H1 (cell line): ENCODE measurements around the gene CLPX.

ENCODE experiments used
- EZH2 ChIP-seq: fragments of 200-600 bp; sonication (generic); IDR thresholded peaks from 2 replicates; pipeline ENCODE4 v1.7.1; 2012; ENCODE audit warnings: low read depth, mild to moderate bottlenecking, moderate library complexity, low read length, inconsistent platforms; ENCODE audit not compliant: severe bottlenecking
- HDAC2 ChIP-seq, 2 experiments: fragments of 300-600 bp in 1 of 2; sonication (generic) in 1 of 2; IDR thresholded peaks; 2 replicates each; pipeline ENCODE4 v1.6.1; 2011 to 2012; ENCODE audit warnings: low read depth in 2 of 2, low read length in 2 of 2, mild to moderate bottlenecking in 2 of 2, moderate library complexity in 2 of 2, borderline replicate concordance in 1 of 2, inconsistent platforms in 1 of 2
- JUND ChIP-seq: IDR thresholded peaks from 2 replicates; pipeline ENCODE4 v1.6.1; 2011; ENCODE audit warnings: mild to moderate bottlenecking, improper control_type of control experiment, low read length
- POLR2A ChIP-seq, 2 experiments: IDR thresholded peaks; 1 replicate in 1 of 2; 2 replicates in 1 of 2; pipeline ENCODE4 v1.6.1; 2011; ENCODE audit warnings: low read depth in 2 of 2, low read length in 2 of 2, mild to moderate bottlenecking in 2 of 2; ENCODE audit errors: control extremely low read depth in 1 of 2
- POU5F1 ChIP-seq: IDR thresholded peaks from 2 replicates; pipeline ENCODE4 v1.6.1; 2011; ENCODE audit warnings: low read depth, mild to moderate bottlenecking, low read length, moderate library complexity
- RAD21 ChIP-seq, 2 experiments: IDR thresholded peaks in 1 of 2; conservative IDR thresholded peaks in 1 of 2; 2 replicates each; pipeline ENCODE4 v1.6.1; 2011; ENCODE audit warnings: low read depth in 2 of 2, low read length in 2 of 2, improper control_type of control experiment in 1 of 2, inconsistent platforms in 1 of 2, mild to moderate bottlenecking in 1 of 2, moderate library complexity in 1 of 2
- RFX5 ChIP-seq: IDR thresholded peaks from 2 replicates; pipeline ENCODE4 v1.6.1; 2011; ENCODE audit warnings: low read depth, low read length, improper control_type of control experiment, borderline replicate concordance
- TAF1 ChIP-seq: IDR thresholded peaks from 2 replicates; pipeline ENCODE4 v1.6.1; 2011; ENCODE audit warnings: mild to moderate bottlenecking, low read depth, low read length
- TF ChIP-seq, protein P1 (sequence below), 3 experiments: IDR thresholded peaks; 1 replicate in 2 of 3; 2 replicates in 1 of 3; pipeline versions ENCODE4 v1.5.1 to v1.6.1; 2011; ENCODE audit warnings: low read length in 3 of 3, mild to moderate bottlenecking in 3 of 3, inconsistent platforms in 2 of 3, low read depth in 1 of 3, moderate library complexity in 1 of 3; ENCODE audit not compliant: insufficient read depth in 1 of 3; ENCODE audit errors: control extremely low read depth in 1 of 3
- TF ChIP-seq, protein P2 (sequence below): fragments of 300-600 bp; sonication (generic); IDR thresholded peaks from 2 replicates; pipeline ENCODE4 v1.7.1; 2012; ENCODE audit warnings: low read length, moderate library complexity, mild to moderate bottlenecking, inconsistent platforms; ENCODE audit not compliant: insufficient replicate concordance

DNA sequence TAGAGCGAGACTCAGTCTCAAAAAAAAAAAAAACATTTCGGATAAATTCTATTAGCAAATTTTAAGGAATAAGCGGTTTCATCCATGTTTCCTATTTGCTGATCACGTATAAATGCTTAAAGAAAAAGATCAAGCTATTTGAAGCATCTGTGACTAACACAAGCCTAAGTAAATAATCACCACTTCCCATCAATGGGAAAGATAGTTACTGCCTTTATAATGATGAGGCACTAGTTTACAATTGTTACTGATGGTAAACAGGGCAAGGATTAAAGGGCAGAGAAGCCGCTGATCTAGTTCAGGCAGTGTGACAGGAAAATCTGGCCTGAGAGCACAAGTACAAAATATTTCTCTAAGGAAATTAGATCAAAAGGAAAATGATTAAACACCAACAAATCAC lies 13.7 kb downstream of the CLPX start:
- TF ChIP-seq EZH2 (no peak), RAD21 (IDR thresholded peaks at IDR 0.05 in 1 of 2, conservative IDR thresholded peaks at IDR 0.05 in 1 of 2; ENCODE audit: low read depth in 2 of 2, low read length in 2 of 2) (no peak), POLR2A (IDR thresholded peaks at IDR 0.05; ENCODE audit: control extremely low read depth in 1 of 2, low read depth in 2 of 2, low read length in 2 of 2) (no peak), POU5F1 (no peak), RFX5 (no peak), JUND (no peak), TAF1 (no peak), HDAC2 (IDR thresholded peaks at IDR 0.05; ENCODE audit: borderline replicate concordance in 1 of 2, low read depth in 2 of 2, low read length in 2 of 2) (no peak)
- TF ChIP-seq, protein P1, sequence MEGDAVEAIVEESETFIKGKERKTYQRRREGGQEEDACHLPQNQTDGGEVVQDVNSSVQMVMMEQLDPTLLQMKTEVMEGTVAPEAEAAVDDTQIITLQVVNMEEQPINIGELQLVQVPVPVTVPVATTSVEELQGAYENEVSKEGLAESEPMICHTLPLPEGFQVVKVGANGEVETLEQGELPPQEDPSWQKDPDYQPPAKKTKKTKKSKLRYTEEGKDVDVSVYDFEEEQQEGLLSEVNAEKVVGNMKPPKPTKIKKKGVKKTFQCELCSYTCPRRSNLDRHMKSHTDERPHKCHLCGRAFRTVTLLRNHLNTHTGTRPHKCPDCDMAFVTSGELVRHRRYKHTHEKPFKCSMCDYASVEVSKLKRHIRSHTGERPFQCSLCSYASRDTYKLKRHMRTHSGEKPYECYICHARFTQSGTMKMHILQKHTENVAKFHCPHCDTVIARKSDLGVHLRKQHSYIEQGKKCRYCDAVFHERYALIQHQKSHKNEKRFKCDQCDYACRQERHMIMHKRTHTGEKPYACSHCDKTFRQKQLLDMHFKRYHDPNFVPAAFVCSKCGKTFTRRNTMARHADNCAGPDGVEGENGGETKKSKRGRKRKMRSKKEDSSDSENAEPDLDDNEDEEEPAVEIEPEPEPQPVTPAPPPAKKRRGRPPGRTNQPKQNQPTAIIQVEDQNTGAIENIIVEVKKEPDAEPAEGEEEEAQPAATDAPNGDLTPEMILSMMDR (IDR thresholded peaks at IDR 0.05; ENCODE audit: control extremely low read depth in 1 of 3, insufficient read depth in 1 of 3, low read depth in 1 of 3, low read length in 3 of 3), result no peak
- TF ChIP-seq, protein P2, sequence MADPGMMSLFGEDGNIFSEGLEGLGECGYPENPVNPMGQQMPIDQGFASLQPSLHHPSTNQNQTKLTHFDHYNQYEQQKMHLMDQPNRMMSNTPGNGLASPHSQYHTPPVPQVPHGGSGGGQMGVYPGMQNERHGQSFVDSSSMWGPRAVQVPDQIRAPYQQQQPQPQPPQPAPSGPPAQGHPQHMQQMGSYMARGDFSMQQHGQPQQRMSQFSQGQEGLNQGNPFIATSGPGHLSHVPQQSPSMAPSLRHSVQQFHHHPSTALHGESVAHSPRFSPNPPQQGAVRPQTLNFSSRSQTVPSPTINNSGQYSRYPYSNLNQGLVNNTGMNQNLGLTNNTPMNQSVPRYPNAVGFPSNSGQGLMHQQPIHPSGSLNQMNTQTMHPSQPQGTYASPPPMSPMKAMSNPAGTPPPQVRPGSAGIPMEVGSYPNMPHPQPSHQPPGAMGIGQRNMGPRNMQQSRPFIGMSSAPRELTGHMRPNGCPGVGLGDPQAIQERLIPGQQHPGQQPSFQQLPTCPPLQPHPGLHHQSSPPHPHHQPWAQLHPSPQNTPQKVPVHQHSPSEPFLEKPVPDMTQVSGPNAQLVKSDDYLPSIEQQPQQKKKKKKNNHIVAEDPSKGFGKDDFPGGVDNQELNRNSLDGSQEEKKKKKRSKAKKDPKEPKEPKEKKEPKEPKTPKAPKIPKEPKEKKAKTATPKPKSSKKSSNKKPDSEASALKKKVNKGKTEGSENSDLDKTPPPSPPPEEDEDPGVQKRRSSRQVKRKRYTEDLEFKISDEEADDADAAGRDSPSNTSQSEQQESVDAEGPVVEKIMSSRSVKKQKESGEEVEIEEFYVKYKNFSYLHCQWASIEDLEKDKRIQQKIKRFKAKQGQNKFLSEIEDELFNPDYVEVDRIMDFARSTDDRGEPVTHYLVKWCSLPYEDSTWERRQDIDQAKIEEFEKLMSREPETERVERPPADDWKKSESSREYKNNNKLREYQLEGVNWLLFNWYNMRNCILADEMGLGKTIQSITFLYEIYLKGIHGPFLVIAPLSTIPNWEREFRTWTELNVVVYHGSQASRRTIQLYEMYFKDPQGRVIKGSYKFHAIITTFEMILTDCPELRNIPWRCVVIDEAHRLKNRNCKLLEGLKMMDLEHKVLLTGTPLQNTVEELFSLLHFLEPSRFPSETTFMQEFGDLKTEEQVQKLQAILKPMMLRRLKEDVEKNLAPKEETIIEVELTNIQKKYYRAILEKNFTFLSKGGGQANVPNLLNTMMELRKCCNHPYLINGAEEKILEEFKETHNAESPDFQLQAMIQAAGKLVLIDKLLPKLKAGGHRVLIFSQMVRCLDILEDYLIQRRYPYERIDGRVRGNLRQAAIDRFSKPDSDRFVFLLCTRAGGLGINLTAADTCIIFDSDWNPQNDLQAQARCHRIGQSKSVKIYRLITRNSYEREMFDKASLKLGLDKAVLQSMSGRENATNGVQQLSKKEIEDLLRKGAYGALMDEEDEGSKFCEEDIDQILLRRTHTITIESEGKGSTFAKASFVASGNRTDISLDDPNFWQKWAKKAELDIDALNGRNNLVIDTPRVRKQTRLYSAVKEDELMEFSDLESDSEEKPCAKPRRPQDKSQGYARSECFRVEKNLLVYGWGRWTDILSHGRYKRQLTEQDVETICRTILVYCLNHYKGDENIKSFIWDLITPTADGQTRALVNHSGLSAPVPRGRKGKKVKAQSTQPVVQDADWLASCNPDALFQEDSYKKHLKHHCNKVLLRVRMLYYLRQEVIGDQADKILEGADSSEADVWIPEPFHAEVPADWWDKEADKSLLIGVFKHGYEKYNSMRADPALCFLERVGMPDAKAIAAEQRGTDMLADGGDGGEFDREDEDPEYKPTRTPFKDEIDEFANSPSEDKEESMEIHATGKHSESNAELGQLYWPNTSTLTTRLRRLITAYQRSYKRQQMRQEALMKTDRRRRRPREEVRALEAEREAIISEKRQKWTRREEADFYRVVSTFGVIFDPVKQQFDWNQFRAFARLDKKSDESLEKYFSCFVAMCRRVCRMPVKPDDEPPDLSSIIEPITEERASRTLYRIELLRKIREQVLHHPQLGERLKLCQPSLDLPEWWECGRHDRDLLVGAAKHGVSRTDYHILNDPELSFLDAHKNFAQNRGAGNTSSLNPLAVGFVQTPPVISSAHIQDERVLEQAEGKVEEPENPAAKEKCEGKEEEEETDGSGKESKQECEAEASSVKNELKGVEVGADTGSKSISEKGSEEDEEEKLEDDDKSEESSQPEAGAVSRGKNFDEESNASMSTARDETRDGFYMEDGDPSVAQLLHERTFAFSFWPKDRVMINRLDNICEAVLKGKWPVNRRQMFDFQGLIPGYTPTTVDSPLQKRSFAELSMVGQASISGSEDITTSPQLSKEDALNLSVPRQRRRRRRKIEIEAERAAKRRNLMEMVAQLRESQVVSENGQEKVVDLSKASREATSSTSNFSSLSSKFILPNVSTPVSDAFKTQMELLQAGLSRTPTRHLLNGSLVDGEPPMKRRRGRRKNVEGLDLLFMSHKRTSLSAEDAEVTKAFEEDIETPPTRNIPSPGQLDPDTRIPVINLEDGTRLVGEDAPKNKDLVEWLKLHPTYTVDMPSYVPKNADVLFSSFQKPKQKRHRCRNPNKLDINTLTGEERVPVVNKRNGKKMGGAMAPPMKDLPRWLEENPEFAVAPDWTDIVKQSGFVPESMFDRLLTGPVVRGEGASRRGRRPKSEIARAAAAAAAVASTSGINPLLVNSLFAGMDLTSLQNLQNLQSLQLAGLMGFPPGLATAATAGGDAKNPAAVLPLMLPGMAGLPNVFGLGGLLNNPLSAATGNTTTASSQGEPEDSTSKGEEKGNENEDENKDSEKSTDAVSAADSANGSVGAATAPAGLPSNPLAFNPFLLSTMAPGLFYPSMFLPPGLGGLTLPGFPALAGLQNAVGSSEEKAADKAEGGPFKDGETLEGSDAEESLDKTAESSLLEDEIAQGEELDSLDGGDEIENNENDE, result no peak
